ENCODE data around the gene MVB12B. TPM values are rescaled to one million over a fixed set of nuclear protein-coding genes. Genes with fewer than 3 reads are reported as not detected.

The MVB12B gene
- total RNA-seq, 1 experiment from 2014 or later = 10.9 TPM

- no TSS peak for BruUV-seq (replicated peaks)
Measured at GRCh38 chr9:126506361-126507317, 180.0 kb downstream of the MVB12B start.

More at GRCh38 chr9:126506361-126507317, 180.0 kb downstream of the MVB12B start:
- no peaks in the 10 kb centered on the region for H3K4me1 ChIP-seq (ENCODE audit: control insufficient read depth in 1 of 2, insufficient read depth in 2 of 2, low read length in 2 of 2)
- POLR2A ChIA-PET = no interaction called here
- no peaks in the 10 kb centered on the region for H4K20me1 ChIP-seq (ENCODE audit: insufficient read depth)
- RAD21 ChIA-PET (ENCODE audit: low non-redundant PET in 1 of 2, low total read pairs in 2 of 2, uncharacterized antibody in 2 of 2, unreplicated experiment in 2 of 2) = interaction anchor here in 1 of 2 experiments (1.1 kb wide), 1 partner anchor 51 kb away, joined by 3 read pairs; no protein-coding TSS in a partner anchor
- no peak for ATAC-seq
- CTCF ChIA-PET = interaction anchor here (1.0 to 2.5 kb wide), 2 partner anchors 8 to 51 kb away, joined by 3 to 8 read pairs; no protein-coding TSS in a partner anchor
- no peak overlapping the region for H3K9ac ChIP-seq (ENCODE audit: low read length)
- H3K27ac ChIP-seq (ENCODE audit: low read depth, low read length) = no peak overlapping the region
- H3K79me2 ChIP-seq (ENCODE audit: insufficient read depth, low read length) = no peaks in the 10 kb centered on the region
- no peaks in the 10 kb centered on the region for H3K9me2 ChIP-seq (ENCODE audit: insufficient read depth)
- no peak overlapping the region for H3K4me3 ChIP-seq (replicated peaks in 1 of 2; ENCODE audit: low read depth in 1 of 2, low read length in 2 of 2)
- no peak for TF ChIP-seq CBX3 (IDR thresholded peaks at IDR 0.05; ENCODE audit: low read depth)
- no peak for TF ChIP-seq YY1 (IDR thresholded peaks at IDR 0.05; ENCODE audit: extremely low read depth, insufficient replicate concordance, low read depth, low read length)
- TF ChIP-seq ZBTB33 (IDR thresholded peaks at IDR 0.05; ENCODE audit: extremely low read depth, insufficient replicate concordance, low read length) = no peak
- TF ChIP-seq EZH2 (IDR thresholded peaks at IDR 0.05) = no peak
- no peak for TF ChIP-seq EGR1 (IDR thresholded peaks at IDR 0.05; ENCODE audit: low read depth)
- TF ChIP-seq POLR2AphosphoS5 (IDR thresholded peaks at IDR 0.05; ENCODE audit: low read depth, low read length) = no peak
- no peak for TF ChIP-seq CEBPB (IDR thresholded peaks at IDR 0.05; ENCODE audit: low read depth)
- TF ChIP-seq POLR2A (IDR thresholded peaks at IDR 0.05; ENCODE audit: borderline replicate concordance, extremely low read depth, insufficient read depth, insufficient read length) = no peak
- TF ChIP-seq FOSL1 (IDR thresholded peaks at IDR 0.05; ENCODE audit: low read depth) = no peak
- no peak for TF ChIP-seq TCF7L2 (IDR thresholded peaks at IDR 0.05; ENCODE audit: borderline replicate concordance, extremely low read depth, insufficient read depth, insufficient read length)
- no peak for TF ChIP-seq RAD21 (IDR thresholded peaks at IDR 0.05; ENCODE audit: low read depth)
- no peak for TF ChIP-seq ELF1 (IDR thresholded peaks at IDR 0.05; ENCODE audit: borderline replicate concordance, low read depth)
- no peak for TF ChIP-seq ZNF274 (IDR thresholded peaks at IDR 0.05; ENCODE audit: low read depth, low read length)
- TF ChIP-seq CTCF (IDR thresholded peaks at IDR 0.05 in 2 of 3, conservative IDR thresholded peaks at IDR 0.05 in 1 of 3; ENCODE audit: borderline replicate concordance in 1 of 3, insufficient read depth in 1 of 3, low read depth in 2 of 3, low read length in 2 of 3) = no peak
- TF ChIP-seq ATF3 (IDR thresholded peaks at IDR 0.05) = no peak
- TF ChIP-seq REST (IDR thresholded peaks at IDR 0.05; ENCODE audit: low read depth) = no peak
- TF ChIP-seq MAX (IDR thresholded peaks at IDR 0.05) = no peak
- no peaks in the 10 kb centered on the region for H3K36me3 ChIP-seq (ENCODE audit: control insufficient read depth in 1 of 2, insufficient read depth in 2 of 2, low read length in 2 of 2)
- H3K4me2 ChIP-seq (ENCODE audit: low read length) = no peak overlapping the region
- no peaks in the 10 kb centered on the region for H3K27me3 ChIP-seq (ENCODE audit: insufficient read depth, low read length)
- H3K9me3 ChIP-seq (ENCODE audit: control insufficient read depth in 1 of 2, insufficient read depth in 1 of 2, low read depth in 1 of 2, low read length in 2 of 2) = no peaks in the 10 kb centered on the region
- no peak for DNase-seq (ENCODE audit: low read depth, low spot score)
- no peak overlapping the region for H2AFZ ChIP-seq (ENCODE audit: low read depth, low read length, poor library complexity, severe bottlenecking)
- intact Hi-C loops (cut with micrococcal nuclease) = no loop called here

Measured in HCT116 (cell line).